HG02623 (cell line): Measurements from ENCODE around the gene COL5A3.
"Not testable (repeated sequence)": the region's sequence is repeated elsewhere in the genome, so short reads cannot be mapped to it uniquely, and the experiment has no call there.

ENCODE experiments used
- ATAC-seq: cut with Tn5 transposase; IDR thresholded peaks from one replicate; pipeline ENCODE4 v1.9.1; 2021; ENCODE audit warnings: moderate library complexity; ENCODE audit not compliant: unreplicated experiment

Gene COL5A3

GRCh38 chr19:10010247-10010691 lies at the start of gene COL5A3:
COL5A3 (minus strand) TSS chr19:10010504; CDS start chr19:10010385, 119 bp downstream.
- no peak for ATAC-seq

- no peak for ATAC-seq
Measured at GRCh38 chr19:10052602-10053360, 42.5 kb upstream of the COL5A3 start.

- no peak for ATAC-seq
Measured at GRCh38 chr19:10049626-10050025, 39.3 kb upstream of the COL5A3 start.

GRCh38 chr19:10045371-10045770 lies 35.1 kb upstream of the COL5A3 start:
- no peak for ATAC-seq

GRCh38 chr19:10044390-10044789 lies 34.1 kb upstream of the COL5A3 start:
- no peak for ATAC-seq

- ATAC-seq: no peak
Measured at GRCh38 chr19:10043286-10043927, 33.1 kb upstream of the COL5A3 start.

GRCh38 chr19:10037809-10038208 lies 27.5 kb upstream of the COL5A3 start:
- ATAC-seq: no peak

GRCh38 chr19:10037367-10037766 lies 27.1 kb upstream of the COL5A3 start:
- no peak for ATAC-seq

- ATAC-seq: no peak
Measured at GRCh38 chr19:10036601-10037071, 26.3 kb upstream of the COL5A3 start.

GRCh38 chr19:10033614-10034013 lies 23.3 kb upstream of the COL5A3 start:
- ATAC-seq: no peak

- ATAC-seq: no peak
Measured at GRCh38 chr19:10027158-10027997, 17.1 kb upstream of the COL5A3 start.

GRCh38 chr19:10026744-10027143 lies 16.4 kb upstream of the COL5A3 start:
- ATAC-seq: no peak

- not testable (repeated sequence) for ATAC-seq
Measured at GRCh38 chr19:10023096-10023495, 12.8 kb upstream of the COL5A3 start.

- ATAC-seq: no peak
Measured at GRCh38 chr19:10021863-10022262, 11.6 kb upstream of the COL5A3 start.

- no peak for ATAC-seq
Measured at GRCh38 chr19:10021446-10021845, 11.1 kb upstream of the COL5A3 start.

- no peak for ATAC-seq
Measured at GRCh38 chr19:10020851-10021250, 10.5 kb upstream of the COL5A3 start.

- ATAC-seq: no peak
Measured at GRCh38 chr19:10019246-10019645, 8.9 kb upstream of the COL5A3 start.

GRCh38 chr19:10018786-10019185 lies 8.5 kb upstream of the COL5A3 start:
- ATAC-seq: no peak

GRCh38 chr19:10018263-10018662 lies 8.0 kb upstream of the COL5A3 start:
- no peak for ATAC-seq

- no peak for ATAC-seq
Measured at GRCh38 chr19:10013834-10014618, 3.7 kb upstream of the COL5A3 start.

- no peak for ATAC-seq
Measured at GRCh38 chr19:10013316-10013715, 3.0 kb upstream of the COL5A3 start, which contains the start of gene RDH8. RDH8 (plus strand) TSS chr19:10013483; CDS start chr19:10013498, 15 bp downstream.
